Activated naive CD8-positive, alpha-beta T cell treated with anti-CD3 and anti-CD28 coated beads, Interleukin-2, amount 10 ng/mL, durations not matched to agents 7 days and 5 days (primary cell): ENCODE results near the gene TNS1. TPM values are rescaled to one million over a fixed set of nuclear protein-coding genes. Genes with fewer than 3 reads are reported as not detected.

ENCODE experiments used
- ATAC-seq: fragments of 150-1000 bp; cut with Tn5 transposase; one replicate; pipeline ENCODE4 v1.10.0; 2021; ENCODE audit warnings: low read depth, moderate library complexity
- POLR2A ChIA-PET: fragments of 350-600 bp; sonication (Branson Sonifier 250); formaldehyde crosslinking; loops from one replicate; lab custom pipeline; 2021; ENCODE audit warnings: antibody characterized with exemption; lab: Charles Lee
- DNase-seq: peaks from one replicate; pipeline ENCODE4 v3.0.0; 2021
- H3K27ac Mint-ChIP-seq: one replicate; pipeline ENCODE4 v1.8.0; 2022; ENCODE audit warnings: mild to moderate bottlenecking, mixed read lengths
- H3K27me3 Mint-ChIP-seq: one replicate; pipeline ENCODE4 v1.8.0; 2022; ENCODE audit warnings: mild to moderate bottlenecking, moderate library complexity, mixed read lengths
- H3K36me3 Mint-ChIP-seq: one replicate; pipeline ENCODE4 v1.8.0; 2021; ENCODE audit warnings: mild to moderate bottlenecking, mixed read lengths
- H3K4me1 Mint-ChIP-seq: one replicate; pipeline ENCODE4 v1.8.0; 2021; ENCODE audit warnings: mixed read lengths
- H3K4me3 Mint-ChIP-seq: one replicate; pipeline ENCODE4 v1.8.0; 2022; ENCODE audit warnings: mild to moderate bottlenecking, moderate library complexity, mixed read lengths
- H3K9me3 Mint-ChIP-seq: one replicate; pipeline ENCODE4 v1.8.0; 2021; ENCODE audit warnings: mixed read lengths
- total RNA-seq, 2 experiments: library from RNA; stranded (reverse); gene quantifications; one replicate each; pipeline ENCODE4 v1.2.3, GENCODE V29; 2021

The TNS1 gene
- total RNA-seq, 2 experiments from 2014 or later, result 15.1 to 21.2 TPM

DNA sequence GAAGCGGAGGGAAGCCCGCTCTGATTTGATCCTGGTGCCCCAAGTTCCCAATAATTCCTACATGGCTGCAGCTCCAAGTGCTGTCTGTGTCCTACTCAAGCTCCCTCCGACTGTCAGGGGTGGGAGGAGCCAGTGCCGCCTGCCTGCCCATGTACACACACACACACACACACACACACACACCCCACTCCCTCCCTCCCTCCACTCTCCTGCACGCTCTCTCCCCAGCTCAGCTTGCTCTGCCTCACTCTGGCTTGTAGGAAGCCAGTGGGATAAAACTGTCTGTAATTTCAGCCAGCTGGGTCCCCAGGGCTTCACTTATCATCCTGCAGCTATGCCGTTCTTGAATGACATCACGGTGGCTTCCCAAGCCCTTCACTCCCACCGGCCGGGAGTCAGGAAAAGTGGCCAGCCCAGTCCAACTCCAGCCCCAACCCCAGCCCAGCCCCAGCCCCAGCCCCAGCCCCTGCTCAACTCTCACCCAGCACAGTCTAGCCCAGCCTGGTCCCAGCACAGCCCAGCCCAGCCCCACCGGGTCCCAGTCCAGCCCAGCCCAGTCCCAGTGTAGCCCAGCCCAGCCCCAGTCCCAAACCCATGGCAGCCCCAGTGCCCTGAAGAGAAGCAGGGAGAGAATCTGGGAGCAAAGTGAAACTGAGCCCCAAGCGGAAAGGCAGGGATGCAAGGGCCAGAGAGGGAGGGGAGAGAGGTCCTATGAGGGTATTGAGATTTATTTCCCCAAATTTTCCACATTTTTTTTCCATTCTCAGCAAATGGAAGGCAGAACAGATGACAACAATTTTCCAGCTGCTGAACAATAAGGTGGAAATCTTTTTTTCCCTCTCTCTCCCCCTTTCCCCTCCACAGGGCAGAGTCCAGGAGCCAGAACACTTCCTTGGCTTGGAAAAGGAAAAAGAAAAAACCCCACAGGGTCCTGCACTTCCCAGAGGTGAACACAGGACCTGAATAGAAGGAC, 144.0 kb downstream of the TNS1 start:
- no peak for DNase-seq
- POLR2A ChIA-PET, result interaction anchor here (1.1 kb wide), 1 partner anchor 69 kb away, joined by 3 read pairs; no protein-coding TSS in a partner anchor
- Mint-ChIP-seq H3K36me3 (no peaks in the 10 kb centered on the region), H3K27me3 (no peaks in the 10 kb centered on the region), H3K4me1 (no peaks in the 10 kb centered on the region), H3K9me3 (no peaks in the 10 kb centered on the region), H3K4me3 (no peak overlapping the region), H3K27ac (no peak overlapping the region)
- ATAC-seq, result no peak

DNA sequence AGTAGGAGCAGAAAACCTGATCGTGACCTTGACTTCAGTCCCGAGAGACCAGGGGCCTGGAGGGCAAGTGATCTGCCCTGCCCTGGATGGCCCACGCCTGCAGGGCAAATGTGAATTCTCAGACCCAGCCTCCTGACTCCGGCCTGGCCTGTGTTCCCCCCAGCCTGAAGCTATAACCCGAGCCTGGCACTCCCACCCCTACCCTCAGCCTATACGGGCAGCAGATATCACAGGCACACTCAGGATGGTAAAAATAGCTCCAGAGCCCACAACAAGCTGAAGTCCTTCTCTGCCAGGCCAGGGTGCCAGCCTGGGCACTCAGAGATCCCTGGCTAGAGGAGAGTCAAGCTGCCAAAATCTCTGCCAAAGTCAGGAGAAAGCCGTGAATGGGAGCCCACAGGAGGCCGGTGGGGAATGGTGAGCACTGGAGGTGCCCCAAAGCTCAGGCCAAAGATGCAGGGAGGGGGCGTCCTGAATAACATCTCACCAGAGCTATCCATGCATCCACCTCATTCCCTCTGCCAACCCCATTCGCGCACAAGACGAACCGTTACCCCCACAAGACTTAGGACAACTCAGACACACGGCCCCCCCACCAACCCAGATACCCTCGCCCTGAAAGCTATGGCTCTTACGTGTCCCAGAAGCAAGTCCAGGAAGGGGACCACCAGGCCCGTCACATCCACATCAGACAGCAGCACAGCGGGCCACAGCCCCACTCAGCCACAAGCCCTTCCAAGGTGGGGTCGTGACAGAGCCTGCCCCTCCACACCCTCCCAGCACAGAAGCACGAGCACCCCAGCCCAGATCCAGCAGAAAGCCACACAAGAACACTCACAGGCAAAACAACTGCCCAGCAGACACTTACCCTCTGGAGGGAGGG, 144.9 kb downstream of the TNS1 start:
- POLR2A ChIA-PET, result interaction anchor here (1.1 kb wide), 1 partner anchor 68 kb away, joined by 3 read pairs; no protein-coding TSS in a partner anchor
- H3K36me3 Mint-ChIP-seq, result no peaks in the 10 kb centered on the region
- DNase-seq (no peak), ATAC-seq (no peak)
- H3K27me3 Mint-ChIP-seq, result no peaks in the 10 kb centered on the region
- H3K4me3 Mint-ChIP-seq, result no peak overlapping the region
- H3K27ac Mint-ChIP-seq, result no peak overlapping the region
- no peaks in the 10 kb centered on the region for H3K9me3 Mint-ChIP-seq
- H3K4me1 Mint-ChIP-seq, result no peaks in the 10 kb centered on the region

GRCh38 chr2:217856871-217857270, 145.9 kb downstream of the TNS1 start:
- no peak overlapping the region for H3K27ac Mint-ChIP-seq
- POLR2A ChIA-PET, result no interaction called here
- no peaks in the 10 kb centered on the region for H3K9me3 Mint-ChIP-seq
- no peaks in the 10 kb centered on the region for H3K36me3 Mint-ChIP-seq
- DNase-seq, result no peak
- no peak for ATAC-seq
- H3K4me3 Mint-ChIP-seq, result no peak overlapping the region
- H3K27me3 Mint-ChIP-seq, result no peaks in the 10 kb centered on the region
- H3K4me1 Mint-ChIP-seq, result no peaks in the 10 kb centered on the region

GRCh38 chr2:217856159-217856558, 146.6 kb downstream of the TNS1 start:
- Mint-ChIP-seq H3K36me3 (no peaks in the 10 kb centered on the region), H3K4me3 (no peak overlapping the region), H3K4me1 (no peaks in the 10 kb centered on the region), H3K9me3 (no peaks in the 10 kb centered on the region), H3K27ac (no peak overlapping the region), H3K27me3 (no peaks in the 10 kb centered on the region)
- POLR2A ChIA-PET, result no interaction called here
- no peak for ATAC-seq
- no peak for DNase-seq

GRCh38 chr2:217854684-217855420, 147.9 kb downstream of the TNS1 start:
- POLR2A ChIA-PET, result no interaction called here
- Mint-ChIP-seq H3K27me3 (peaks cover 6% of the 10 kb centered on the region), H3K9me3 (no peaks in the 10 kb centered on the region), H3K27ac (no peak overlapping the region), H3K4me1 (no peaks in the 10 kb centered on the region), H3K4me3 (no peak overlapping the region), H3K36me3 (no peaks in the 10 kb centered on the region)
- DNase-seq (no peak), ATAC-seq (no peak)

- Mint-ChIP-seq H3K9me3 (no peaks in the 10 kb centered on the region), H3K36me3 (no peaks in the 10 kb centered on the region), H3K27ac (no peak overlapping the region), H3K4me3 (no peak overlapping the region), H3K4me1 (no peaks in the 10 kb centered on the region), H3K27me3 (peaks cover 6% of the 10 kb centered on the region)
- ATAC-seq (no peak), DNase-seq (no peak)
- POLR2A ChIA-PET, result interaction anchor here (0.5 kb wide), 1 partner anchor 1297 kb away, joined by 3 read pairs; no protein-coding TSS in a partner anchor
Measured at GRCh38 chr2:217853961-217854360, 148.8 kb downstream of the TNS1 start.

GRCh38 chr2:217853301-217853881, 149.4 kb downstream of the TNS1 start:
- no peak for ATAC-seq
- H3K27ac Mint-ChIP-seq, result no peak overlapping the region
- POLR2A ChIA-PET, result no interaction called here

GRCh38 chr2:217852555-217853211, 150.1 kb downstream of the TNS1 start:
- DNase-seq (no peak), ATAC-seq (no peak)
- no peaks in the 10 kb centered on the region for H3K36me3 Mint-ChIP-seq
- H3K27me3 Mint-ChIP-seq, result peaks cover 6% of the 10 kb centered on the region
- H3K27ac Mint-ChIP-seq, result no peak overlapping the region
- H3K4me1 Mint-ChIP-seq, result no peaks in the 10 kb centered on the region
- no peak overlapping the region for H3K4me3 Mint-ChIP-seq
- POLR2A ChIA-PET, result no interaction called here
- no peaks in the 10 kb centered on the region for H3K9me3 Mint-ChIP-seq

More at GRCh38 chr2:217853301-217853881, 149.4 kb downstream of the TNS1 start:
- Mint-ChIP-seq H3K36me3 (no peaks in the 10 kb centered on the region), H3K27me3 (peaks cover 6% of the 10 kb centered on the region), H3K4me3 (no peak overlapping the region), H3K4me1 (no peaks in the 10 kb centered on the region), H3K9me3 (no peaks in the 10 kb centered on the region)
- DNase-seq, result no peak

- ATAC-seq (no peak), DNase-seq (no peak)
- POLR2A ChIA-PET, result no interaction called here
- Mint-ChIP-seq H3K4me3 (no peak overlapping the region), H3K9me3 (no peaks in the 10 kb centered on the region), H3K27me3 (peaks cover 6% of the 10 kb centered on the region), H3K4me1 (no peaks in the 10 kb centered on the region), H3K27ac (no peak overlapping the region), H3K36me3 (no peaks in the 10 kb centered on the region)
Measured at GRCh38 chr2:217851191-217852020, 151.4 kb downstream of the TNS1 start.

DNA sequence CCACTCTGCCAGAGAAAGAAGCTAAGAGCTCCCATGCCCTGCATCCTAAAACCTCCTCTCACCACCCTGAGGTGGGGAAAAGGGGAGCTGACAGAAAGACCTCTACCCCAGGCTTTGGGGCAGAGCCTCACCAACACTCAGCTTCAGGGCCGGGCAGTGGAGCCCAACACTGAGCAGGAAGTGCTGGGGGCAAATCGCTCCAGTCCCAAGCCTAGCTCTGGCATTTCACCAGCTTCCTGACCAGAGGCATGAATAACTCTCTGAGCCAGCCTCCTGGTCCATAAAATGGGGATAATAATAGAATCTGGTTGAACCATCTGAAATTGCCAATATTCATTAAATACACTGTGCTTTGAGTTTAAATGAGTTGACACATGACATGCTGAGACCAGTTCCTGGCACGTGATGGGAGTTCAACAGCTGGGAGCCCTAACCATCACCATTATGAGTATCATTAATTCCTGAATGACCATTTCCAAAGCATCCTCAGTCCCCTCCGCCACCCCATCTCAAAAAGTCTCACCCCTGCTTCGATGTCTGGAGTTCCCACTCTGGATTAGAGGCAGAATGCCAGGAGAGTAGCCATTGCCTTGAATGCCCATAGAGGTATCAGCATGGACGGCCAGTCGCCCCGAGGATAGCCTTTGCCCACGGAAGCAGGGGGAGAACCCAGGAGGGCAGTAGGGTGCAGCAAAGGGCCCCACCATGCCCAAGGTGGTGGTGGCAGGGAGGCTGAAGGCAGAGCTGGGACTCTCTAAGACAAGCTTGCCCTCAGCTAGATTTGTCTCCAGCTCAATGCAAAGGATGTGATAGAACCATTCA, 153.4 kb downstream of the TNS1 start:
- no peak overlapping the region for H3K4me3 Mint-ChIP-seq

DNA sequence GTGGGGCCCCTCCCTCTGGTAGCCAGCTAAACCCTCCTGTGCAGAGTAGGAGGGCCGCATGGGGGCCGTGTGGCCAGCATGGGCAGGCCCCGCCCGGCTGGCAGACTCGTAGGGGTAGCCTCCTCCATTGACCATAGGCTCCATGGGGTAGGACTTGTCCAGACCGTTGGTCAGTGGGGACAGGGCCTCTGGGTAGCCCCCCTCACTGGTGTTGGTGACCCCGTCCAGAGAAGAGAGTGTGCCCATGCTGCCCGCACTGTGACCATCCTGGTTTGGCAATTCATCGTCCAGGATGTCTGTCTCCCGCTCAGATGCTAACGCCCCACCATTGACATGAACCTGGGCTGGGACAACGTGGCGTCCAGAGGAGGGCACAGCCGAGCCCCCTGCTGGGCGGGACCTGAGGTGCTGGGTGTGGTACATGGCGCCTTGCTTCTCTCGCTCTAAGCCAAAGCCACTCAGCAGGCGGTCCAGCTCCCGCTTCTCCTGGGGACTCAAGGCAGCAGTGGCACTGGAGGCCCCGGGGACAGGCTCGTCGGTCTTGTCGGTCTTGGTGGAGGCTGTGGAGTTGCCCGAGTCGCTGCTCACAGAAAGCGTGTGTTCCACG, 154.3 kb downstream of the TNS1 start:
- H3K4me3 Mint-ChIP-seq, result no peak overlapping the region
- H3K27me3 Mint-ChIP-seq, result peaks cover 6% of the 10 kb centered on the region
- no peak for DNase-seq
- no peaks in the 10 kb centered on the region for H3K36me3 Mint-ChIP-seq
- no peaks in the 10 kb centered on the region for H3K4me1 Mint-ChIP-seq
- POLR2A ChIA-PET, result no interaction called here
- no peak for ATAC-seq
- no peak overlapping the region for H3K27ac Mint-ChIP-seq
- no peaks in the 10 kb centered on the region for H3K9me3 Mint-ChIP-seq

More for the DNA sequence above, 153.4 kb downstream of the TNS1 start:
- Mint-ChIP-seq H3K4me1 (no peaks in the 10 kb centered on the region), H3K36me3 (no peaks in the 10 kb centered on the region), H3K9me3 (no peaks in the 10 kb centered on the region), H3K27ac (no peak overlapping the region), H3K27me3 (peaks cover 6% of the 10 kb centered on the region)
- POLR2A ChIA-PET, result no interaction called here
- DNase-seq (no peak), ATAC-seq (no peak)
